ENCODE measurements around the gene CABP4.

- TF ChIP-seq CTCF (IDR thresholded peaks at IDR 0.05) (no peak), ATF1 (CRISPR knock-in tag; IDR thresholded peaks at IDR 0.05) (no peak), ZBTB43 (CRISPR knock-in tag; IDR thresholded peaks at IDR 0.05) (no peak)
- TF ChIP-seq, protein P1, sequence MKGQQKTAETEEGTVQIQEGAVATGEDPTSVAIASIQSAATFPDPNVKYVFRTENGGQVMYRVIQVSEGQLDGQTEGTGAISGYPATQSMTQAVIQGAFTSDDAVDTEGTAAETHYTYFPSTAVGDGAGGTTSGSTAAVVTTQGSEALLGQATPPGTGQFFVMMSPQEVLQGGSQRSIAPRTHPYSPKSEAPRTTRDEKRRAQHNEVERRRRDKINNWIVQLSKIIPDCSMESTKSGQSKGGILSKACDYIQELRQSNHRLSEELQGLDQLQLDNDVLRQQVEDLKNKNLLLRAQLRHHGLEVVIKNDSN (CRISPR knock-in tag; IDR thresholded peaks at IDR 0.05), result no peak
These were observed 39.5 kb upstream of the CABP4 start, which contains the start of gene CARNS1 for GRCh38 chr11:67415501-67416304.
